IPS-NIHi7 (cell line): ENCODE measurements around the gene KRR1.
"Not testable (repeated sequence)": the region's sequence is repeated elsewhere in the genome, so short reads cannot be mapped to it uniquely, and the experiment has no call there.

ENCODE experiments used
- DNase-seq: peaks from one replicate; pipeline ENCODE4 v3.0.0; 2012; ENCODE audit warnings: mixed read lengths; ENCODE audit errors: extremely low spot score

KRR1 gene

DNA sequence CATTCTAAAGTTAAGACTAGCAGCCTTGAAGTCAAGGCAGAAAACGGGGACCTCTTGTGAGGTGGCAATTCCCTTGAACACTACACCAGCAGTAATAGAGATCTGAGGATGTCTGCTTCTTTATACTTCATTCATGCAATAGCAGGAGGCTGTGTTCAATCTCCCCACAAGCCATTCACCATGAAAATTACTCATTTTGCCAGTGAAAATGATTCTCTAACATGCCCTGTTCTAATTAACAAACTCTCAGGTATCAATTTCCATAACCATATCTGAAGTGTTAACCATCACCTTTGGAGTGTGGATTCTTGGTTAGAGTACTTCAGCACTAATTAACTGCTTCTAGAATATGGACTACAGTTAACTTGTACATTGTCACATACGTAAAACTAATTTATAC lies 34.3 kb downstream of the KRR1 start:
- DNase-seq = no peak

DNA sequence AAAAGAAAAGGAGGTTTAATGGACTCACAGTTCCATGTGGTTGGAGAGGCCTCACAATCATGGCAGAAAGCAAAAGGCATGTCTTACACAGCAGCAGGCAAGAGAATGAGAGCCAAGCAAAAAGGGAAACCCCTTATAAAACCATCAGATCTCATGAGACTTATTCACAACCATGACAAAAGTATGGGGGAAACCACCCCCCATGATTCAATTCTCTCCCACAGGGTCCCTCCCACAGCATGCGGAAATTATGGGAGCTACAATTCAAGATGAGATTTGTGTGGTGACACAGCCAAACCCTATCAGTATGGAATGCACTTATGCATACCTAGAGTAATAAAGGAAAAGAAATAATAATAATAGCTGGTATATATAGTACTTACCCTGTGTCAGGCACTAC lies 35.3 kb downstream of the KRR1 start:
- DNase-seq = no peak

DNA sequence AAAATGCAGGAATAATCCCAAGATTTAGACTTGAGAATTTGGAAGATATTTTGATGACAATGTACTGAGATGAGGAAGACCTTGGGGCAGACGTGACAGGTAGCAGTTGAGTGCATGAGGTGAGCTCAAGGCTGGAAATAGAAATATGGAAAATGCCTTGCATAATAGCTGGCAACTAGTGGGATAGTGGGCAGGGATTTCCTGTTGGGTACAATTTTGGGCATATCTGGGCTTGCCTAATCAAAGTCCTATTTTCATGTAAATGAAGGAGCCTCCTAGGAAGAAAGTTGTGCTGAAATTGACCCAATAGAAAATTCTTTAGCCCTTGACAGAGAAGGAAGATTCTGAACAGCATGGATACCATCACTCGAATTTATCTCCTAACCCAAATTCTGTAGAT lies 37.3 kb downstream of the KRR1 start:
- no peak for DNase-seq

DNA sequence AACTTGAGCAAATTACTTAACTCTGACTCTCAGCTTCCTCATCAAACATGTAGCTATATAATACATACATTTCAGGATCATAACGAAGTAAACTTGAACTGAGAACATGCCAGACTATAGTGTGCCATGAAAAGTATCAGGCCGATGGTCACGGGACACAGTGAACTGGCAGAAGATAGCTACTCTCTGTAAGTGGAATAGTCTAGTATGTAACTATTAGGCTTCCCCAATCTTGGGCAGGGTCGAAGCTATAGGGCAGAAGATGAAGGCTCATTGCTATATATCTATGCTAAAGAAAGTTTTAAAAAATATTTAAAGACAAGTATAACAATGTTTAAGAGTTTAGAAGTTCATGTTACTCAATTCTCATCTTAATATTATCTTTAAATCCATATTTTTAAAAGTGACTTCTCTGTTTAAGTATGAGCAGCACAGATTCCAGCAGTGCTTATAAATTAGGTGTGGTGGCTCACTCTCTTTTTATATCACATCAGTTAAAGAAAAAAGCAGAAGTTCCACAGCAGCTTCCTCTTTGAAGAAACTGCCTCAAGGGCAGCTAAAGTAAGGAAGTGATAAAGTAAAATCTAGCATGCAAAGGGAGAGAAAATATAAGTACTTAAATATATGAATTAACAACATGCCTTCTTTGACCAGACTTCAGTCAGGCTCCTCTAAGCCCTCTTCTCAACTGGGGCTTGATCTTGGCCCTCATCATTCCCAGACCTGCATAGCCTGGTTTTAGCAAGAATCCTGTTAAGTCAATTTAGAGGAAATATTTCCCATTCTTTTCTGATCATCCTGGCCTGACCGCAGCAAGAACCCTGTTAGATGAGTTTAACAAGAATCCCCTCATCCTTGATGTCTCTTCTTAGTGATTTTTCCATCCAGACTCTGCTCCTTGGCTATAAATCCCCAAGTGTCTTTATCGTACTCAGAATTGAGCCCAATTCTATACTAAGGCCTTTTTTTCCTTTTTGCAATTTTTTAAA lies 39.2 kb downstream of the KRR1 start:
- no peak for DNase-seq

DNA sequence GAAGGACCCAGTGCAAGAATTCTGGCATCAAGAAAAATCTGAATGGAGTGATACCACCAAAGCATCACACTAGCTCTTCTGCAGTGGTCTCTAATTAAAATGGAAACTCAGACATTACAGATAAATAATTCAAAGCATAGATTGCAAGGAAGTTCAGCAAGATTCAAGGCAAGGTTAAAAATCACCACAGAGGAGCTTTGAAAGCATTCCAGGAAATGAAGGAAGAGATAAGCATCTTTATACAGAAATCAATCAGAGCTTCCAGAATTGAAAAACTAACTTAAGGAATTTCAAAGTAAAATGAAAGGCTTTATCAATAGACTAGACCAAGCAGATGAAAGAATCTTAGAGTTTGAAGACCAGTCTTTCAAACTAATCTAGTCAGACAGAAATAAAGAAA lies 51.2 kb downstream of the KRR1 start:
- no peak for DNase-seq

DNA sequence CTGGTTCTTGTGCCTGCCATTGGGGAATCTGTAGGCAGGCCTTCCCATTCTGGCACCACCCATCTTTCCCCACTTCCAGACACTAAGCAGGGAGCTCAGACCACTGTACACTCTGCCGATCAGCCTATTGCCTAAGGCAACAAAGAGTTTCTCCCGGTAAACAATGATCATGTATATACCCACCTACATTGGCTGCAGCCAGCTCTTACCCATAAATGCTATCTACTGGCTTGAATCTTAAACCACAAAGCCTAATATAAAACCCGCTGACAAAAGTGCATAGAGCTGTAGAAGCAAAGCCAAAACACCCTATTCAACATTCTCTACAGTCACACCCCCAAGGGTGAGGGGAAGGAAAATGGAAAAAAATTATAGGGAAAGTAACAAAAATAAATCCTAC lies 51.7 kb downstream of the KRR1 start:
- DNase-seq = no peak

DNA sequence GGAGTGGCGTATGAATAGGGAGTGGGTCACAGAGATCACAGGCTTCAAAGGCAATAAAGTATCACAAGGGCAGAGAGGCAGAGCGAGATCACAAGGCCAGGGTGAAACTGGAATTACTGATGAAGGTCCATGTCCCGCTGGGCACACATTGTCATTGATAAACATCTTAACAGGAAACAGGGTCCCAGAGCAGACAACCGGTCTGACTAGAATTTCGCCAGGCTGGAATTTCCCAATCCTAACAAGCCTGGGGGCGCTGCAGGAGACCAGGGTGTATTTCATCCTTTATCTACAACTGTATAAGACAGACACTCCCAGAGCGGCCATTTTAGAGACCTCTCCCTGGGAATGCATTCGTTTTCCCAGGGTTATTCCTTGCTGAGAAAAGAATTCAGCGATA lies 53.5 kb downstream of the KRR1 start:
- not testable (repeated sequence) for DNase-seq

DNA sequence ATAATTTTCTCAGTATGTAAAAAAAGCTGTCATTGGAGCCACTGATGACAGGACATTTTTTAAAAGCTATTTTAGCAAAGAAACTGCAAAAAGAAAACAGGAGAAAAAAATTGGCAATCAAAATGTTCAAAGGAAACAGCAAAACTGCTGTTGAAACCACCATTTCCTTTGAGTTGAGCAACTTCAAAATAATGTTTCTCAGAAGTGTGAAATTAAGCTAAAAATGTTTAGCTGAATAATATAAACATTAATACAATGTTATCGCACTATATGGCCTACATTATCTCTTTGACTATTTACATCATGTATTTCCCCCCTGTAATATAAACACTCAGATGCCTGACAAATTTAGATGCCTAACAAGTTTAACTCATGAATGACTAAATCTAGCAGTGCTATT lies 54.2 kb downstream of the KRR1 start:
- DNase-seq = no peak

DNA sequence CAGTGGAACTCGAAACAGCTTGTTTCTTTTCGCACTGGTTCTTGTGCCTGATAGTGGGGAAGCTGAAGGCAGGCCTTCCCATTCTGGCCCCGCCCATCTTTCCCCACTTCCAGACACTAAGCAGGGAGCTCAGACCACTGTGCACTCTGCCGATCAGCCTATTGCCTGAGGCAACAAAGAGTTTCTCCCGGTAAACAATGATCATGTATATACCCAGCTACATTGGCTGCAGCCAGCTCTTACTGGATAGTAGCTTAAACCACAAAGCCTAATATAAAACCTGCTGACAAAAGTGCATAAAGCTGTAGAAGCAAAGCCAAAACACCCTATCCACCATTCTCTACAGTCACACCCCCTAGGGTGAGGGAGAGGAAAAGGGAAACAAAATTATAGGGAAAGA lies 55.6 kb downstream of the KRR1 start:
- DNase-seq = no peak

DNA sequence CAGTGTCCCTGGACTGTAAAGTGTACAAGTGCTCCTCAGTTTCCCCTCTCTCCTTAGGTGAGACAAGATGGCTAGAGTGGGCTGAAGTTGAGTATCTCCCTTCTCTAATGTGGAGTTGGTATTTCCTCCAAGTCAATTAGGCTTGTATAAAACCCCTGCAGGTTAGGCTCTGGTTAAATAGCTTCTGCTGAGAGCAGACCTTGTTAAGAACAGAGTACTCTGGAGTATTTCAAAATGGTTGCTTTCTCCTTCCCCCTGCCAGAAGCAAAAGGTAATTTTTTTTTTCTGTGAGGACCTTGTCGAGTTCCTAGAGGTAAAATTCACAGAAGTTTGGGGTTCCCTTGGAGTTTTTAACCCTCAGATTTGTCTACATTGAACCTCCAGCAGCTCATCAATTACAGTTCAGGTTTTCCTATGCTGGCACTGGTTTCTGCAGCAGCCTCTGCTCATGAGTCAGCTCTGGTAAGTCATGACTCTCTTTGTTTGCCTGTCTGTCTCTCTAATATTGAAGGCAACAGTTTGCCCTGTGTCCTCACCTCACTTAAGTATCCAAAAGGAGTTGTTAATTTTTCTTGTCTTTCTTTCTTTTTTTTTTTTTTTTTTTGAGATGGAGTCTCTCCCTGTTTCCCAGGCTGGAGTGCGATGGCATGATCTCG lies 58.6 kb downstream of the KRR1 start:
- DNase-seq = no peak

DNA sequence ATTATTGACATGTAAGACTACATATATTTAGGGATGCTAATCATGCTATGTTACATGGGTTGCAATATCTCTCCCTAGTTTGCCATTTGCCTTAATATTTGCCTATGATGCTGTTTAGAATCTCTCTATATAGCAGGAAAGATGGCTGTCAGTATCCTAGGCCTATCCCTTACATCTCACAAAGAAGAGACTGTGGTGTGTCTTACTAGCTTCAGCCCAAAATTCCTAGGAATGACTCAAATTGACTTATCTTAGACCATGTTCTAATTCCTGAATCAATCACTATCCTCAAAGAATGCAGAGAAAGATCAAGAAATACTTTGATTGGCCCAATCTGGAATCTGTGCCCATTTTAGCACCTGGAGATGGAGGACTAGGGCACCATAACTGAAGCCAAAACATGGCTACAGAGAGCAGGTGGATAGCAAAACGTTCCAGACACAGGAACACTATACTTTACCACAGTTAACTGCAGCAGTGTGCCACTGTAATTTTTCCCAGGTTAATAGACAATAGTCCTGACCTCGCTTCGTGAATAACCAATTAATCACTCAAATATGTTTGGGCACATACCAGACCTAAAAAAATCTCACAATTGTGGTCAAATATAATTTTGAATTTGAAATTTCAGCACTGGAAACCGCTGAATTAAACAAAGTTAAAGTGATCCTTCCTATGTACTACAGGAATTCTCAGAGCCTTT lies 63.6 kb downstream of the KRR1 start:
- no peak for DNase-seq

DNA sequence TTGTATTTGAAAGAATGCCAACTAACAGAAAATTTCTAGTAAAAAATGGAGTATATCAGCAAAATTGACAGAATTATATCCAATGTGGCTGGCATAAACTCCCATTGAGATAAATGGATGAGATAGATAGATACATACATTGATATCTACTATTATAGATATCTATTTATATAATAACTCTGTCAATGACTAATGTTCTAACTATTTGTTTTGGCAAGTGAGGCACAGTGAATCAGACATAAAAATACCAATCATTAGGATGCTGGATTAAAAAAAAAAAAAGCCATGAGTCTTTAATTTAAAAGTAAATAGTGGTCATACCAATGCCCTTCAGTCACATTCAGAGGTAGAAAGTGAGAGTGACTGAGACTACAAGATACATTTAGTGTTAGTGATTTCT lies 64.6 kb downstream of the KRR1 start:
- no peak for DNase-seq

DNA sequence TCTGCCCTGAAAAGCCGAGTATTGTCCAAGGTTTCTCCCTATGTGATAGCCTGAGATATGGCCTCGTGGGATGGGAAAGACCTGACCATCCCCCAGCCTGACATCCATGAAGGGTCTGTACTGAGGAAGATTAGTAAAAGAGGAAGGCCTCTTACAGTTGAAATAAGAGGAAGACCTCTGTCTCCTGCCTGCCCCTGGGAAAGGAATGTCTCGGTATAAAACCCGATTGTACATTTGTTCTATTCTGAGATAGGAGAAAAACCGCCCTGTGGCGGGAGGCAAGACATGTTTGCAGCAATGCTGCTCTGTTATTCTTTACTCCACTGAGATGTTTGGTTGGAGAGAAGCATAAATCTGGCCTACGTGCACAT lies 66.3 kb downstream of the KRR1 start:
- DNase-seq = not testable (repeated sequence)

DNA sequence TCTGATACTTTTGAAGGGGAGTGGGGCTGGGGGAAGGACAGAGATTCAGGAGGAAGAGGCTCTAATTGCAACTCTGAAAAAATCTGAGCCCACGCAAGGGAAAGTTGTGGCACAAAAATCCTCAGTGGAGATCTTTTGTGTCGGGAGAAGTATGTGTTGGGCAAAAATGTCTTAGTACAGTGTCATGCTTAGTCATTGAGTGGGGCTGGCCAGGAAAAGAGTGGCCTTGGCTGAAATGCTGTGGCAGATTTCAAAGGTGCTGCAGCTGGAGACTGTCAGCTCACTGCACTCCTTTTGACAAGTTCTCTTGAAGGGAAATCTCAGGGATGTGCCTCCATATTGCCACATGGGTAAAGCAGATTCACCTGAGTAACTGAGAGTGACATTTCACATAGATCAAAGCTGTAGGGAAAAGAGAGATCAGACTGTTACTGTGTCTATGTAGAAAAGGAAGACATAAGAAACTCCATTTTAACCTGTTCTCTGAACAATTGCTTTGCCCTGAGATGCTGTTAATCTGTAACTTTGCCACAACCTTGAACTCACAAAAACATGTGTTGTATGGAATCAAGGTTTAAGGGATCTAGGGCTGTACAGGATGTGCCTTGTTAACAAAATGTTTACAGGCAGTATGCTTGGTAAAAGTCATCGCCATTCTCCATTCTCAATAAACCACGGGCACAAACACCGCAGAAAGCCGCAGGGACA lies 66.8 kb downstream of the KRR1 start:
- DNase-seq = no peak

DNA sequence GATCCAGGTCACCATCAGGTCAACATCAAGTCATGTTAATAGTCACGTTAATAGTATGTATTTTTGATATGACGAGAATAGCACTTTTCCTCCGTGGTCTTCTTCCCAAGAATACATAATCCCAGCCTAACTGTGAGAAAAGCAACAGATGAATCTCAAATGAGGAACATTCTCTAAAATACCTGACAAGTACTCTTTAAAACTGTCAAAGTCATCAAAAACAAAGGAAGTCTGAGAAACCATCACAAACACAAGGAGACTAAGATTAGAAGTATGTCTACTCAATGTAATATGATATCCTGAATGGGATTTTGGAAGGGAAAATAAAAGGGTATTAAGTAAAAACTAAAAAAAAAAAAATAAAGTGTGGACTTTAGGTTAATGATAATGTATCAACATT lies 67.7 kb downstream of the KRR1 start:
- DNase-seq = no peak

DNA sequence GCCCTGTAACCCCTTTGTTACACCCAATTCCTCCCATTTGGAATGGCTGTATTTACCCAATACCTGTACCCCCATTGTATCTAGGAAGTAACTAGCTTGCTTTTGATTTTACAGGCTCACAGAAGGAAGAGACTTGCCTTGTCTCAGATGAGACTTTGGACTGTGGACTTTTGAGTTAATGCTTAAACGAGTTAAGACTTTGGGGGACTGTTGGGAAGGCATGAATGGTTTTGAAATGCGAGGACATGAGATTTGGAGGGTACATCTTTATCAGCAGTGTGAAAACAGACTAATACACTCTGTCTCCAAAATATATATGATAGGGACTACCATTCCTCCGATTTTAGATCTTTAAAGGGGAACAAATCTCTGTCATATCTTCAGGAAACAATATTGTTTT lies 69.0 kb downstream of the KRR1 start:
- DNase-seq = not testable (repeated sequence)

DNA sequence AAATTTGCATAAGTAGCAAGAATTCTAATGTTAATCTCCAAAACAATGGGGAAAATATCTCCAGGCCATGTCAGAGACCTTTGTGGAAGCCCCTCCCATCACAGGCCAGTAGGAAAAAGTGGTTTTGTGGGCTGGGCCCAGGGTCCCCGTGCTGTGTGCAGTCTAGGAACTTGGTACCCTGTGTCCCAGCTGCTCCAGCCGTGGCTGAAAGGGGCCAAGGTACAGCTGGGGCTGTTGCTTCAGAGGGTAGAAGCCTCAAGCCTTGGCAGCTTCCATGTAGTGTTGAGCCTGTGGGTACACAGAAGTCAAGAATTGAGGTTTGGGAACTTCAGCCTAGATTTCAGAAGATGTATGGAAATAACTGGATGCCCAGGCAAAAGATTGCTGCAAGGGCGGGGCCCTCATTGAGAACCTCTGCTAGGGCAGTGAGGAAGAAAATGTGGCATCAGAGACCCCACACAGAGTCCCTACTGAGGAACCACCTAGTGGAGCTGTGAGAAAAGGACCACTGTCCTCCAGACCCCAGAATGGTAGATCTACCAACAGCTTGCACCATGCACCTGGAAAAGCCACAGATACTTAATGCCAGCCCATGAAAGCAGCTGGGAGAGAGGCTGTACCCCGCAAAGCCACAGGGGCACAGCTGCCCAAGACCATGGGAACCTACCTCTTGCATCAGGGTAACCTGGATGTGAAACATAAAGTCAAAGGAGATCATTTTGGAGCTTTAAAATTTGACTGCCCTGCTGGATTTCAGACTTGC lies 69.5 kb downstream of the KRR1 start:
- DNase-seq = not testable (repeated sequence)
